ENCODE results near the gene NUDT16L1. TPM values are rescaled to one million over a fixed set of nuclear protein-coding genes. Genes with fewer than 3 reads are reported as not detected.

The NUDT16L1 gene
- total RNA-seq, 1 donor from 2014 or later = 24.0 TPM

- Histone ChIP-seq H3K4me1 (peaks cover 4% of the 10 kb centered on the region), H3K9me3 (no peaks in the 10 kb centered on the region), H3K27ac (no peak overlapping the region), H3K4me3 (no peak overlapping the region), H3K27me3 (no peaks in the 10 kb centered on the region), H3K36me3 (peaks cover 53% of the 10 kb centered on the region)
- no peak for DNase-seq
- no peak for TF ChIP-seq CTCF (IDR thresholded peaks at IDR 0.05)
- intact Hi-C loops (cut with DNase I) = no loop called here
- no peak for ATAC-seq
Measured at GRCh38 chr16:4728676-4729075, 35.3 kb downstream of the NUDT16L1 start.

GRCh38 chr16:4729876-4730275 lies 36.5 kb downstream of the NUDT16L1 start:
- TF ChIP-seq CTCF (IDR thresholded peaks at IDR 0.05) = no peak
- intact Hi-C loops (cut with DNase I) = no loop called here
- Histone ChIP-seq H3K27ac (no peak overlapping the region), H3K36me3 (peaks cover 41% of the 10 kb centered on the region), H3K9me3 (no peaks in the 10 kb centered on the region), H3K4me1 (peaks cover 4% of the 10 kb centered on the region), H3K4me3 (no peak overlapping the region), H3K27me3 (no peaks in the 10 kb centered on the region)
- DNase-seq = no peak
- no peak for ATAC-seq

- ATAC-seq (no peak), DNase-seq (no peak)
- no peak for TF ChIP-seq CTCF (IDR thresholded peaks at IDR 0.05)
- peak overlapping the region; percentile 98 for H3K4me3 ChIP-seq
- no peaks in the 10 kb centered on the region for H3K9me3 ChIP-seq
- peaks cover 4% of the 10 kb centered on the region for H3K4me1 ChIP-seq
- H3K27me3 ChIP-seq = no peaks in the 10 kb centered on the region
- peak overlapping the region; percentile 79 for H3K27ac ChIP-seq
- peaks cover 24% of the 10 kb centered on the region for H3K36me3 ChIP-seq
- intact Hi-C loops (cut with DNase I) = no loop called here
Measured at GRCh38 chr16:4733211-4733742, 39.9 kb downstream of the NUDT16L1 start.

GRCh38 chr16:4733747-4734062 lies 40.3 kb downstream of the NUDT16L1 start:
- no peak for TF ChIP-seq CTCF (IDR thresholded peaks at IDR 0.05)
- intact Hi-C loops (cut with DNase I) = no loop called here
- no peak for ATAC-seq
- peak overlapping the region; percentile 98 for H3K4me3 ChIP-seq
- peaks cover 4% of the 10 kb centered on the region for H3K4me1 ChIP-seq
- no peaks in the 10 kb centered on the region for H3K9me3 ChIP-seq
- no peaks in the 10 kb centered on the region for H3K27me3 ChIP-seq
- H3K27ac ChIP-seq = peak overlapping the region; percentile 79
- DNase-seq = no peak
- H3K36me3 ChIP-seq = peaks cover 20% of the 10 kb centered on the region

GRCh38 chr16:4734063-4734729 lies 40.8 kb downstream of the NUDT16L1 start, which contains the start of the genes ANKS3 and DNAAF8:
Gene ANKS3, minus strand, starts transcription at chr16:4734271. Its CDS starts 4,122 bp downstream, at chr16:4730149.
Gene DNAAF8, plus strand, starts transcription at chr16:4734537. Its CDS starts 1,978 bp downstream, at chr16:4736515.
- Histone ChIP-seq H3K27me3 (no peaks in the 10 kb centered on the region), H3K4me3 (peak within 1 kb of the TSS; percentile 98), H3K36me3 (peaks cover 15% of the 10 kb centered on the region), H3K4me1 (peaks cover 4% of the 10 kb centered on the region), H3K9me3 (no peaks in the 10 kb centered on the region), H3K27ac (peak within 1 kb of the TSS; percentile 79)
- no peak for TF ChIP-seq CTCF (IDR thresholded peaks at IDR 0.05)
- intact Hi-C loops (cut with DNase I) = no loop called here
- DNase-seq (peak; percentile 97), ATAC-seq (peak; percentile 98)

Measured in upper lobe of right lung (tissue), 1 donor.